Esophagus squamous epithelium (tissue), 4 donors: ENCODE data around the gene PLOD3.

Experiments
- CTCF ChIP-seq, 6 experiments: fragments of 450-650 bp in 4 of 6; fragments of 200-600 bp in 2 of 6; sonication (generic) in 2 of 6; IDR thresholded peaks; one replicate each; pipeline ENCODE4 v1.5.1; 2016 to 2019; ENCODE audit warnings: antibody characterized with exemption in 6 of 6, mild to moderate bottlenecking in 4 of 6, moderate library complexity in 4 of 6
- POLR2A ChIP-seq, 4 donors: fragments of 450-650 bp; IDR thresholded peaks; one replicate each; pipeline ENCODE4 v1.6.1; 2017; ENCODE audit warnings: antibody characterized with exemption in 4 of 4, mild to moderate bottlenecking in 4 of 4, moderate library complexity in 3 of 4

- TF ChIP-seq CTCF (IDR thresholded peaks at IDR 0.05): no peak
- no peak for TF ChIP-seq POLR2A (IDR thresholded peaks at IDR 0.05)
Observed at GRCh38 chr7:101265622-101266516, 48.5 kb upstream of the PLOD3 start.
